Measurements from ENCODE around the gene SKI. TPM values are rescaled to one million over a fixed set of nuclear protein-coding genes. Genes with fewer than 3 reads are reported as not detected.

SKI gene
- total and polyA plus RNA-seq, 12 donors, result 4.8 to 53.6 (median 34.7) TPM

- H3K4me1 ChIP-seq (replicated peaks in 1 of 2), result peaks cover 2 to 26% of the 10 kb centered on the region in 2 donors
- H3K36me3 ChIP-seq (replicated peaks in 1 of 2), result no peaks in the 10 kb centered on the region
- DNase-seq, result no peak
- no peak overlapping the region for H3K4me3 ChIP-seq
- intact Hi-C loops (cut with DNase I), result no loop called here
- TF ChIP-seq, protein P1, sequence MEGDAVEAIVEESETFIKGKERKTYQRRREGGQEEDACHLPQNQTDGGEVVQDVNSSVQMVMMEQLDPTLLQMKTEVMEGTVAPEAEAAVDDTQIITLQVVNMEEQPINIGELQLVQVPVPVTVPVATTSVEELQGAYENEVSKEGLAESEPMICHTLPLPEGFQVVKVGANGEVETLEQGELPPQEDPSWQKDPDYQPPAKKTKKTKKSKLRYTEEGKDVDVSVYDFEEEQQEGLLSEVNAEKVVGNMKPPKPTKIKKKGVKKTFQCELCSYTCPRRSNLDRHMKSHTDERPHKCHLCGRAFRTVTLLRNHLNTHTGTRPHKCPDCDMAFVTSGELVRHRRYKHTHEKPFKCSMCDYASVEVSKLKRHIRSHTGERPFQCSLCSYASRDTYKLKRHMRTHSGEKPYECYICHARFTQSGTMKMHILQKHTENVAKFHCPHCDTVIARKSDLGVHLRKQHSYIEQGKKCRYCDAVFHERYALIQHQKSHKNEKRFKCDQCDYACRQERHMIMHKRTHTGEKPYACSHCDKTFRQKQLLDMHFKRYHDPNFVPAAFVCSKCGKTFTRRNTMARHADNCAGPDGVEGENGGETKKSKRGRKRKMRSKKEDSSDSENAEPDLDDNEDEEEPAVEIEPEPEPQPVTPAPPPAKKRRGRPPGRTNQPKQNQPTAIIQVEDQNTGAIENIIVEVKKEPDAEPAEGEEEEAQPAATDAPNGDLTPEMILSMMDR (IDR thresholded peaks at IDR 0.05), result no peak
- no peak for TF ChIP-seq POLR2A (IDR thresholded peaks at IDR 0.05)
- no peaks in the 10 kb centered on the region for H3K27me3 ChIP-seq
- H3K27ac ChIP-seq, result no peak overlapping the region
- H3K9me3 ChIP-seq (replicated peaks in 1 of 3), result no peaks in the 10 kb centered on the region
- 75 to 83% (median 78%) methylated on average over 17 to 21 of the region's 21 CpGs for WGBS, 4 donors
These were observed 27.7 kb upstream of the SKI start for GRCh38 chr1:2200308-2200943.

DNA sequence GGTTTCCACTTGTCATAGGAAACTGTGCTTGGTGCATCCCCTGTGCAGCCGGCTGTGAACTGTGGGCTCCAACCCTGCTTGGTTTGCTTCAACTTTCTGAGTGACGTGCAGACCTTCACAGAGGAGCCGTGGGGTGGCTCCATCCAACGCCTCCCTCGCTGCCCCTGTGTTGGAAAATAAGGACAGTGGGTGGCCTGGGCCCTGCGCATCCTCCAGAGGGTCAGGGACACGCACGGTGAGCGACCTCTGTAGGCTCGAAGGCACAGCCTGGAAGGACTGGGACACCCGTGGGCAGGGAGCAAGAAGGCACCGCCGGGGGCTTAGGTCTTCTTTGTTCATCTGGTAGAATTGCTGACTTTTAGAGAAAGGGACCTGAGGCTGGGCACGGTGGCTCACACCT is 27.1 kb upstream of the SKI start:
- TF ChIP-seq POLR2A (IDR thresholded peaks at IDR 0.05), result no peak
- TF ChIP-seq, protein P1 (IDR thresholded peaks at IDR 0.05), result no peak
- H3K4me1 ChIP-seq (replicated peaks in 1 of 2), result peaks cover 8 to 29% of the 10 kb centered on the region in 2 donors
- intact Hi-C loops (cut with DNase I), result no loop called here

DNA sequence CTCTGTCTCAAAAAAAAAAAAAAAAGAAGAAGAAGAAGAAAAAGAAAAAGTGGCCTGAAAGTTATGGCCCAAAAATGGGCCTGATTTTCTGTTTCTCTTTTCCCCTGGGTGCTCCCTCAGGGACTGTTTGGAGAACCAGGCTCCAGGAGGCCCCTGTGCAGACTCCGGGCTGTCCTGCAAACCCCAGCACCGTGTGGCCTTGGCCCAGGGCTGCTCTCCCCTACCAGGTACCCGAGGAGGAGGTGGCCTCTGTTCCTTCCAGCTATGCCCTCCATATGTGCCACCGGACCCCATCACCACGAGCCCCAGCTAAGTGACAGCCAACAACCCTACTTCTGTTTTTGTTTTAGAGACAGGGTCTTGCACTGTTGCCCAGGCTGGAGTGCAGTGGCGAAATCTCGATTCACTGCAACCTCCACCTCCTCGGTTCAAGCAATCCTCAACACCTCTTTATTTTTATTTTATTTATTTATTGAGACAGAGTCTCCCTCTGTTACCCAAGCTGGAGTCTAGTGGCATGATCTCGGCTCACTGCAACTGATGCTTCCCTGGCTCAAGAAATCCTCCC is 26.0 kb upstream of the SKI start:
- H3K4me1 ChIP-seq (replicated peaks in 1 of 2), result peaks cover 8 to 36% of the 10 kb centered on the region in 2 donors

More for the DNA sequence above, 27.1 kb upstream of the SKI start:
- Histone ChIP-seq H3K36me3 (replicated peaks in 1 of 2) (no peaks in the 10 kb centered on the region), H3K4me3 (no peak overlapping the region), H3K27ac (no peak overlapping the region), H3K9me3 (replicated peaks in 1 of 3) (no peaks in the 10 kb centered on the region), H3K27me3 (no peaks in the 10 kb centered on the region)
- no peak for DNase-seq
- WGBS, 4 donors, result 84 to 93% (median 85%) methylated on average over 9 to 14 of the region's 14 CpGs

DNA sequence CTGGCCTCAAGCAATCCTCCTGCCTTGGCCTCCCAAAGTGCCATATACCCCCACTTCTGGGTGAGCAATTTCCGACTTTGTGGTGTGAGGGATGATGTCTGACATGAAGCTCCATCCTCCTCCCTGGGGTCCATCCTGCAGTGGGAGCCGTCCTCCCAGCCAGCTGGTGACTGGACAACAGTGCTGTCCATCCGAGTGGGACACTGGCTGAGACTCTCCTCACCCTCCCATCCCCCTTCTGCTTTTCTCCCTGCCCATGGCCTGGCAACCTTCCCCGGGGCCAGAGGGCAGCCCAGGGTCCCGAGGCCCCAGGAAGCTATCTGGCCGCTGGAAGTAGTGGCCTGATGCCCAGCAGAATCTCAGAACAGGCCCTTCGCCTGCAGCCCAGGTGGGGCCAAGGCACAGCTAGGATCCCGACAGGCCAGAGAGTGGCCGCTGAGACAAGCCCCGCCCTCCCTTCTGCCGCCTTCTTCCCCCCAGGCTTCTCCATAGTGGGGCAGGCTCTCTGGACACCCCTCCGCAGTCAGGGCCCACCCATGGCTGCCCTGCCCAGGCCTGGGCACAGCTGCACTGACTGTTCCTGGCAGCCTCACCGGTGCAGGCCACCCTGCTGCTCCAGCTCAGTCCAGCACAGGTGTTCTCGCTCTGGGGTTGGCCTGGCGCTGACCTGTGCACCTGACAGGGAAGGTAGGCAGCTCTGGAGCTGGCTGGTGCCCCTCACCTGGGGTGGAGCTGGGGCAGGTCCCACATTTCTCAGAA is 25.1 kb upstream of the SKI start:
- H3K27me3 ChIP-seq, result no peaks in the 10 kb centered on the region
- 89 to 93% (median 90%) methylated on average over 4 to 15 of the region's 15 CpGs for WGBS, 4 donors
- no peak overlapping the region for H3K4me3 ChIP-seq
- peaks cover 8 to 42% of the 10 kb centered on the region in 2 donors for H3K4me1 ChIP-seq (replicated peaks in 1 of 2)
- no peak for DNase-seq
- peak overlapping the region in 1 of 5 donors; percentile 81 for H3K27ac ChIP-seq
- intact Hi-C loops (cut with DNase I), result no loop called here
- TF ChIP-seq POLR2A (IDR thresholded peaks at IDR 0.05), result no peak
- TF ChIP-seq, protein P1 (IDR thresholded peaks at IDR 0.05), result no peak
- no peaks in the 10 kb centered on the region for H3K9me3 ChIP-seq (replicated peaks in 1 of 3)
- H3K36me3 ChIP-seq (replicated peaks in 1 of 2), result no peaks in the 10 kb centered on the region

More for the DNA sequence above, 26.0 kb upstream of the SKI start:
- no peak overlapping the region for H3K4me3 ChIP-seq
- H3K36me3 ChIP-seq (replicated peaks in 1 of 2), result no peaks in the 10 kb centered on the region
- no peaks in the 10 kb centered on the region for H3K27me3 ChIP-seq
- 83 to 86% (median 83%) methylated on average over 9 of the region's 9 CpGs for WGBS, 4 donors
- H3K9me3 ChIP-seq (replicated peaks in 1 of 3), result no peaks in the 10 kb centered on the region
- H3K27ac ChIP-seq, result no peak overlapping the region
- DNase-seq, result no peak
- TF ChIP-seq, protein P1 (IDR thresholded peaks at IDR 0.05), result no peak
- no peak for TF ChIP-seq POLR2A (IDR thresholded peaks at IDR 0.05)
- intact Hi-C loops (cut with DNase I), result no loop called here
